ENCODE measurements around the gene LMNTD1. TPM values are rescaled to one million over a fixed set of nuclear protein-coding genes. Genes with fewer than 3 reads are reported as not detected.

Gene LMNTD1
- total and polyA plus RNA-seq, 2 of the 4 experiments (the other 2 are of a cell fraction) = 1.5 to 4.3 TPM

- Histone ChIP-seq H4K20me1 (ENCODE audit: insufficient read depth, low read length) (no peaks in the 10 kb centered on the region), H3K36me3 (ENCODE audit: control insufficient read depth, insufficient read depth, low read length) (no peaks in the 10 kb centered on the region), H3K9me3 (ENCODE audit: control insufficient read depth, insufficient read depth, low read length) (no peaks in the 10 kb centered on the region), H2BK5ac (ENCODE audit: low read depth, low read length, poor library complexity, severe bottlenecking) (no peak overlapping the region), H2BK20ac (ENCODE audit: low read depth, low read length) (no peak overlapping the region), H2AK9ac (replicated peaks; ENCODE audit: low read depth, low read length, poor library complexity) (no peak overlapping the region), H3K56ac (ENCODE audit: extremely low read depth, insufficient read depth, low read length) (no peak overlapping the region), H4K8ac (ENCODE audit: low read depth in 2 of 2, low read length in 2 of 2) (no peak overlapping the region), H2BK120ac (ENCODE audit: low read depth, low read length) (no peak overlapping the region), H3K4me3 (ENCODE audit: insufficient read depth, low read depth, low read length) (no peak overlapping the region), H3K23ac (ENCODE audit: low read depth, low read length) (no peak overlapping the region), H2BK15ac (ENCODE audit: low read depth, low read length) (no peak overlapping the region), H3K14ac (replicated peaks; ENCODE audit: low read depth, low read length) (no peak overlapping the region), H3K9ac (ENCODE audit: low read depth, low read length) (no peak overlapping the region), H3K4me1 (ENCODE audit: control insufficient read depth, insufficient read depth, low read length) (no peaks in the 10 kb centered on the region), H3K4ac (ENCODE audit: low read depth, low read length) (no peak overlapping the region), H4K5ac (ENCODE audit: low read depth, low read length) (no peak overlapping the region), H2AK5ac (ENCODE audit: low read depth, low read length) (no peak overlapping the region), H3K9me1 (ENCODE audit: insufficient read depth, low read length) (no peaks in the 10 kb centered on the region), H3K27ac (ENCODE audit: insufficient read depth, low read length) (no peak overlapping the region), H2AFZ (replicated peaks; ENCODE audit: low read length, poor library complexity) (no peak overlapping the region), H3K4me2 (ENCODE audit: low read depth, low read length) (no peak overlapping the region), H3K27me3 (ENCODE audit: control insufficient read depth, insufficient read depth, low read length) (no peaks in the 10 kb centered on the region), H3K18ac (ENCODE audit: low read depth, low read length) (no peak overlapping the region), H4K91ac (ENCODE audit: insufficient read depth, low read depth, low read length) (no peak overlapping the region), H3K79me1 (ENCODE audit: low read depth in 1 of 2, low read length in 2 of 2) (no peaks in the 10 kb centered on the region)
- ChIA-PET POLR2A (ENCODE audit: unreplicated experiment) (no interaction called here), CTCF (no interaction called here)
- dilution Hi-C loops (cut with HindIII; ENCODE audit: low sequenced_read_pairs, unreplicated experiment) (no loop called here), intact Hi-C loops (cut with micrococcal nuclease) (no loop called here), in situ Hi-C loops (cut with MboI; ENCODE audit: low sequenced_read_pairs) (no loop called here)
- no peak for ATAC-seq (ENCODE audit: low read depth)
- TF ChIP-seq MAFK (IDR thresholded peaks at IDR 0.05; ENCODE audit: low read depth, low read length) = no peak
- no peak for TF ChIP-seq FOS (IDR thresholded peaks at IDR 0.05; ENCODE audit: low read depth, low read length)
- TF ChIP-seq NFE2L2 (IDR thresholded peaks at IDR 0.05; ENCODE audit: low read depth, low read length) = no peak
- TF ChIP-seq SMC3 (IDR thresholded peaks at IDR 0.05; ENCODE audit: low read depth, low read length) = no peak
- TF ChIP-seq MAZ (IDR thresholded peaks at IDR 0.05; ENCODE audit: borderline replicate concordance, low read depth, low read length) = no peak
- TF ChIP-seq USF2 (IDR thresholded peaks at IDR 0.05; ENCODE audit: low read depth, low read length) = no peak
- TF ChIP-seq ELK1 (IDR thresholded peaks at IDR 0.05; ENCODE audit: borderline replicate concordance, low read depth, low read length) = no peak
- TF ChIP-seq RFX5 (IDR thresholded peaks at IDR 0.05; ENCODE audit: low read depth, low read length) = no peak
- TF ChIP-seq RCOR1 (IDR thresholded peaks at IDR 0.05; ENCODE audit: insufficient replicate concordance, low read length) = no peak
- no peak for TF ChIP-seq POLR2A (IDR thresholded peaks at IDR 0.05; ENCODE audit: low read depth, low read length)
- no peak for TF ChIP-seq BHLHE40 (IDR thresholded peaks at IDR 0.05; ENCODE audit: low read depth, low read length)
- no peak for TF ChIP-seq RAD21 (IDR thresholded peaks at IDR 0.05; ENCODE audit: low read length)
- TF ChIP-seq CEBPB (IDR thresholded peaks at IDR 0.05; ENCODE audit: low read depth, low read length) = no peak
- no peak for TF ChIP-seq CHD1 (IDR thresholded peaks at IDR 0.05; ENCODE audit: low read depth, low read length)
- no peak for TF ChIP-seq MXI1 (IDR thresholded peaks at IDR 0.05; ENCODE audit: borderline replicate concordance, low read depth, low read length)
- no peak for TF ChIP-seq CTCF (conservative IDR thresholded peaks at IDR 0.05; ENCODE audit: low read depth, low read length)
- no peak for DNase-seq
- no CpG with 5 or more reads among the region's 3 CpGs for WGBS, 2 experiments (ENCODE audit: extremely low coverage in 2 of 2, insufficient read length in 1 of 2)
- no TSS peak for BruUV-seq (replicated peaks)
These were observed 45.9 kb upstream of the LMNTD1 start for GRCh38 chr12:25598956-25599355.

Measured in IMR-90 (cell line).